ENCODE results near the gene CRYBA2. TPM values are rescaled to one million over a fixed set of nuclear protein-coding genes. Genes with fewer than 3 reads are reported as not detected.

The CRYBA2 gene
- total RNA-seq, 4 donors from 2014 or later: 2.4 to 14.2 (median 9.4) TPM; not detected in 1

GRCh38 chr2:218963601-218964000, 29.6 kb downstream of the CRYBA2 start:
- TF ChIP-seq POLR2A (IDR thresholded peaks at IDR 0.05) (no peak), CTCF (IDR thresholded peaks at IDR 0.05) (no peak)
- H3K27ac ChIP-seq: no peak overlapping the region
- H3K9me3 ChIP-seq: no peaks in the 10 kb centered on the region
- peaks cover 0 to 42% of the 10 kb centered on the region in 2 donors for H3K27me3 ChIP-seq
- DNase-seq: no peak
- H3K4me1 ChIP-seq: peaks cover 0 to 23% (median 7%) of the 10 kb centered on the region in 4 donors
- H3K4me3 ChIP-seq: no peak overlapping the region
- no peaks in the 10 kb centered on the region for H3K36me3 ChIP-seq

GRCh38 chr2:218962859-218963492, 30.2 kb downstream of the CRYBA2 start:
- H3K27me3 ChIP-seq: peaks cover 0 to 45% of the 10 kb centered on the region in 2 donors
- no peaks in the 10 kb centered on the region for H3K9me3 ChIP-seq
- H3K4me1 ChIP-seq: peaks cover 0 to 23% (median 7%) of the 10 kb centered on the region in 4 donors
- no peak overlapping the region for H3K27ac ChIP-seq
- no peak overlapping the region for H3K4me3 ChIP-seq
- DNase-seq: peak in 2 of 3 donors; percentile 67 to 68
- H3K36me3 ChIP-seq: no peaks in the 10 kb centered on the region
- TF ChIP-seq CTCF (IDR thresholded peaks at IDR 0.05) (no peak), POLR2A (IDR thresholded peaks at IDR 0.05) (no peak)

GRCh38 chr2:218961651-218962570, 31.3 kb downstream of the CRYBA2 start:
- Histone ChIP-seq H3K27me3 (peaks cover 0 to 45% of the 10 kb centered on the region in 2 donors), H3K36me3 (no peaks in the 10 kb centered on the region), H3K4me3 (no peak overlapping the region), H3K4me1 (peaks cover 0 to 23% (median 7%) of the 10 kb centered on the region in 4 donors), H3K27ac (no peak overlapping the region), H3K9me3 (no peaks in the 10 kb centered on the region)
- DNase-seq: no peak
- TF ChIP-seq POLR2A (IDR thresholded peaks at IDR 0.05) (no peak), CTCF (IDR thresholded peaks at IDR 0.05) (no peak)

- Histone ChIP-seq H3K27me3 (peaks cover 0 to 45% of the 10 kb centered on the region in 2 donors), H3K27ac (no peak overlapping the region), H3K36me3 (no peaks in the 10 kb centered on the region), H3K9me3 (no peaks in the 10 kb centered on the region), H3K4me1 (peaks cover 0 to 23% (median 7%) of the 10 kb centered on the region in 4 donors), H3K4me3 (no peak overlapping the region)
- no peak for DNase-seq
- TF ChIP-seq POLR2A (IDR thresholded peaks at IDR 0.05): no peak
- TF ChIP-seq CTCF (IDR thresholded peaks at IDR 0.05): no peak
These were observed 32.0 kb downstream of the CRYBA2 start for GRCh38 chr2:218961229-218961628.

GRCh38 chr2:218960309-218961165, 32.7 kb downstream of the CRYBA2 start:
- Histone ChIP-seq H3K9me3 (no peaks in the 10 kb centered on the region), H3K27ac (no peak overlapping the region), H3K4me1 (peaks cover 0 to 23% (median 7%) of the 10 kb centered on the region in 4 donors), H3K27me3 (peaks cover 0 to 45% of the 10 kb centered on the region in 2 donors), H3K4me3 (peak overlapping the region in 2 of 4 donors; percentile 49 to 55), H3K36me3 (no peaks in the 10 kb centered on the region)
- TF ChIP-seq POLR2A (IDR thresholded peaks at IDR 0.05) (no peak), CTCF (IDR thresholded peaks at IDR 0.05) (no peak)
- DNase-seq: no peak
